NCI-H187 (cell line): ENCODE data around the gene SYNPO2.
"Not testable (repeated sequence)": the region's sequence is repeated elsewhere in the genome, so short reads cannot be mapped to it uniquely, and the experiment has no call there.

Experiments
- DNase-seq, 2 experiments: peaks; one replicate each; lab custom pipeline; 2025; lab: John Stamatoyannopoulos, UW

Gene SYNPO2

DNA sequence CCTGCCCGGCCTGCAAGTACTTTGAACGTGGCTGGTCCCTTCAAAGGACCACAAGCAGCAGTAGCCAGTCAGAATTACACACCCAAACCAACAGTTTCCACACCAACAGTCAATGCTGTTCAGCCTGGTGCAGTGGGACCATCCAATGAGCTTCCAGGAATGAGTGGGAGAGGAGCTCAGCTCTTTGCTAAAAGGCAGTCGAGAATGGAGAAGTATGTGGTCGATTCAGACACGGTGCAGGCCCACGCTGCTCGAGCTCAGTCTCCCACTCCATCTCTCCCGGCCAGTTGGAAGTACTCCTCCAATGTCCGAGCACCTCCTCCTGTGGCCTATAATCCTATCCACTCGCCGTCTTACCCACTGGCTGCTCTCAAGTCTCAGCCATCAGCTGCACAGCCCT is 142.6 kb downstream of the SYNPO2 start:
- DNase-seq: no peak

DNA sequence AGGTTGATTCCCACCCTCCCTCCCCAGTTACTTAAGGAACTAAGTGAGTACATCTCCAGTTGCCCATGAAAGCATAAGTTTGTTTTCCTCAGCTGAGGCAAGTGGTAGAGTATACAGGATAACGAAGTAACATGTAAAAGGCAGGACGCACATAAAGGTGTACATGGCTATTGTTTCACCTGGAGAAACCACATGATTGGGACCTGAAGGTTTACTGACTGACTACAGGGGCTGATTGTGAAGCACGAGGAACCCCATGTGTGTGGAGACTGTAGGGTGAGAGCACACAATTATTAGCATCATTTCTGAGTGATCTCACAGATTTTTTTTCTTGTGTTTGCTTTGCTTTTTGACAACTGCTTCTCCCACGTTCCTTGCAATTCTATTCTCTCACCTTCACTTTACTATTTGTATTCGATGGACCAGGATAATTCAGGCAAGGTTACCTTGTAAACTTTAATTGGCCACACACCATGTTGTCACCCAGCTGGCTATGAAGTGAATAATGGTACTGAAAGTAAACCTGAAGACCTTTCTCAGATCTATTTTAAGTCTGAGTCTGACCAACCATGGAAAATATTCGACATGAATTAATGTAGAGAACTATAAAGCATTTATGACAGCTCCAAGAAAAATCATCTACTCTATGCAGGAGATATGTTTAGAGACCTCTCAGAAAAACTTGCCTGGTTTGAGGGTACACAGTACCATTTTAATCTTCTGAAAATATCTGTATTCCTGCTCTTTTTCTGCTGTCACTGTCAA is 144.4 kb downstream of the SYNPO2 start:
- no peak for DNase-seq

DNA sequence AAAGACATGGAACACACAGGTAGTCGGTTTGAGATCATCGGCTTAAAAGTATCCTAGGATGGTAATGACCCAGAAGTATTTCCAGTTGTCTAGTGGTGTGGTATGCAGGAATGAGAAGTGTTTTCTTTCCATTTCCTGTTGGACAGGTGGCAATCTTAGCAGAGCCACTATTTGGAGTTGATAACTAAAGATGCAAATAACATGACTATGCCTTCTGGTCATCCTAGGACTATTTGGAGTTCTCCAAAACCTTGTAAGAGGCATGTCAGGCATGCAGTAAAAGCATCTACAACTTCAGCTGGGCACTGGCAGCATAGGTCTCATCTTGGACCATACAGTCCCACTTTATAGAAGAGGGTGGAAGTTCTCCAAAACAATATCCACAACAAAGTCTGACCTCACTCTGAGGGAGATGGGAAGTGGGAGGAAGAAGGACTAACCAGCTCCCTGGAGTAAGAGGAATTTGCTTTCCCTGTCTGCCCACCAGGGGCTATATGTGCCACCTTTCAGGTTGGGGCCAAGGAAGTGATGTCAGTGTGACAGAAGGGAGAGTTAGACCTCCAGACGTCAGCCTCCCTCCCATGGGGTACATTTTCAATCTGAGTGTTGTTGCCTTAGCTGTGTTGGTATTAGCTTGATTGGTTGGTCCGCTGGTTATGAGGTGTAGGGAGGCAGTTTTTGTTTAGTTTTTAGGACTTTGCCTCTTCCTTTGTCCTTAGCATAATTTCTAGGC is 145.8 kb downstream of the SYNPO2 start:
- DNase-seq: no peak

GRCh38 chr4:119035951-119036737 is 147.5 kb downstream of the SYNPO2 start:
- DNase-seq: no peak

DNA sequence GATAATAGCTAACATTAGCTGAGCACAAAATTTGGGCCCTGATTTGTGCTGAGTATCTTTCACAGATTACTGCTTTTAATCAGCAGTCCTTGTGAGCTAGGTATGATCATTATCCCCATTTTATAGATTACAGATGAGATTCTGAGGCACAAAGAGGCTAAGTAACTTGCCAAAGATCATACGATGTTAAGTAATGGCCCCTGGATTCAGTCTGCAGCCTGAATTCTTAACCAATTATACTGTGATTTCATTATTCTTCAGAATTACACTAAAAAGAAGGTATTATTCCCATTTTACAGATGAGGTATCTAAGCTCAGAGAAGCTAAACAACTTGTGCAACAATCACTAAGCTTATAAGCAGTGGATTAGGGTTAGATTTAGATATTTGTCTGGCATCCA is 149.1 kb downstream of the SYNPO2 start:
- DNase-seq: no peak

GRCh38 chr4:119038116-119038841 is 149.6 kb downstream of the SYNPO2 start:
- no peak for DNase-seq

DNA sequence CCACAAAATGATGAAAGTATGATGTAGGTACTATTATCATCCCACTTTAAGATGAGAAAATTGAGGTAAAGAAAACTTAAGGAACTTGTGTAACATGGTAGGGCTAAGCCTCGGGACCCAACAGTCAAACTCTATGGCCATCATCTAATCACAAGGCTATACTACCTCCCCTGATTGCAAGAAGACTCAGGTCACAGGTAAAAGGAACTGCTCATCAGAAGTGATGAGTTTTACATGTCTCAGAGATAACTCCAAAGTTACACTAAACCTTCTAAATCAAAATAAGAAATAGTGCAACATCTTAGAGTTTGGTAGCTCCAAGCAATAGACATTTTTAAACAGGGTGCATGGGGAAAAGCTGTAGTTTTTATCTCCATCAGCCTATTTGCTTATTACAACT is 150.5 kb downstream of the SYNPO2 start:
- no peak for DNase-seq

DNA sequence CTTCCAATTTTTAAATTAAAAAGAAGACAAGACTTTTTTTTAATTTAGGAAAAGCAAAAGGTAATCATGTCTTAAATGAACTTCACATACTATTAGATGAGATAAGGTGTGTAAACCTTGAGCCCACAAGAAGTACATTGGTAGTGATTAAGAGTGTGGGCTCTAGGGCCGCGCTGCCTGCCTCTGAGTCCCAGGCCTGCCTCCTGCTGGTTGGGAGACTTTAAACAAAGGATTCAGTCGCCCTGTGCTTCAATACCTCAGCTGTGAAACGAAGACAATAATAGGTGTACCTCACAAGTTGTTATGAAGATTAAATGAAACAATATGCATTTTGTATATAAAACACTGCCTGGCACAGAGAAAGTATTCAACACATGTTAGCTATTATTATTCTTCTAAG is 151.1 kb downstream of the SYNPO2 start:
- DNase-seq: no peak

GRCh38 chr4:119040261-119040660 is 151.6 kb downstream of the SYNPO2 start:
- no peak for DNase-seq

DNA sequence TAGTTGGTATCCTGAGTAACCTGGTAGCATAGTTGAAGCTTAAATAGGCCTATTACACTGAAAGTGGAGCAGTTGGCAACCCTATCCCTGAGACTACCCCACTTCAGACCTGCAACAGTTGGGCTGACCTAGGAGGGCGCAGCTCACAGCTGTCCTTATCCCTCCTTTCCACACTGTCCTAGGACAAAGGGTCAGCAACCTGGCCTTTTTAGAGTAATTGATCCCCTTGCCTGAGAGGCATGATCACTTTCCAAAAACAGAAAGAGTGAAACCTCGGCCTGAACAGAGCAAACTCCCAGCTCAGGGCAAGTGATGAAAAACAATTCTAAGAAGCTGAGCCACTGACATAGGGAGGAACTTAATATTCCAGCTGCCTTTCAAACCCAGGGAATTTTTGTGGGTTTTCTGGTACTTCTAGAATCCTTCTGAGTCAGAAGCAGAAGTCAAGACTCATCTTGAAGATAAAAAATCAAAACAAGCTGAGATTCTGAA is 152.1 kb downstream of the SYNPO2 start:
- DNase-seq: no peak

DNA sequence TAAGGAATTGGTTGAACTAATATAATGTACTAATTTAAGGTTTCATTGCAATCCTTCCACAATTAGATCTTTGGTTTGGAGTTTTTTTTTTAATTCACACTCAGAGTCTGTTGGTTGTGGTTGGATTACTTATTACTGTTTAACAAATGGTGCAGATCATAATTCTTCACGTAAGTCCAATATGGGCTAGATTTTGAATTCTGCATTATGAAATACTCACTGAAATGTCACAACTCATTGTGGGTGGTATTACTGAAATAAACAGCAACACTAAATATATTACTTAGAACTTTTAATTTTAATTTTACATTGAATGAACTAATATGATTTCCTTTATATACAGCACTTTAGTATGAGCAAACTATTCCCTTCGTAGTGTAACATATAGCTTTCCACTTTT is 152.7 kb downstream of the SYNPO2 start:
- no peak for DNase-seq

- peak in 1 of 2 experiments; percentile 10 for DNase-seq
Observed at GRCh38 chr4:119041951-119042560, 153.4 kb downstream of the SYNPO2 start.

GRCh38 chr4:119046263-119046662 is 157.6 kb downstream of the SYNPO2 start:
- no peak for DNase-seq

DNA sequence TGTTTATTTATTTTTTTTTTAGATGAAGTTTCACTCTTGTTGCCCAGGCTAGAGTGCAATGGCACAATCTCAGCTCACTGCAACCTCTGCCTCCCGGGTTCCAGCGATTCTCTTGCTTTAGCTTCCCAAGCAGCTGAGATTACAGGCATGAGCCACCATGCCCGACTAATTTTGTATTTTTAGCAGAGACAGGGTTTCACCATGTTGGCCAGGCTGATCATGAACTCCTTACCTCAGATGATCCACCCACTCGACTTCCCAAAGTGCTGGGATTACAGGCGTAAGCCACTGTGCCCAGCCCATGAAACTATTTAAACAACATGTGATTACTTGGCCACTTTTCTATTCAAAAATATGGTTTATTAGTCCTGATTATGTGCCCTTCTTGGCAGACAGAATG is 158.4 kb downstream of the SYNPO2 start:
- DNase-seq: not testable (repeated sequence)

DNA sequence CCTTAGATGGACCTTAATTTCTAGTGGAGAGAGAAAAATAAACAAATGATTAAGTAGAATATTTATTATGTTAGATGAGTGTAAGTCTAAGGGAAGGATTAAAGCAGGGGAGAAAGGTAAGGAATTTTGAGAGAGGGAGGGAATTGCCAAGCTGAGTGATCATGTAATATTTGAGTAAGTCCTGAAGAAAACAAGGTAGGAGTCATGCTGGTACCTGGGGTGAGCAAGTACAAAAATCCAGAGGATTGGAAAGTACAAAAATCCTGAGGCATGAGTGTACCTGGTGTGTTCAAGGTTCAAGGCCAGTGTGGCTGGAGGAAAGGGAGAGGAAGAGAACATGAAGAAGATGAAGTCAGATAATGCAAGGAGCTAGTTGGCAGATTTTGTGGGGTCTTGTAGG is 159.8 kb downstream of the SYNPO2 start:
- no peak for DNase-seq

DNA sequence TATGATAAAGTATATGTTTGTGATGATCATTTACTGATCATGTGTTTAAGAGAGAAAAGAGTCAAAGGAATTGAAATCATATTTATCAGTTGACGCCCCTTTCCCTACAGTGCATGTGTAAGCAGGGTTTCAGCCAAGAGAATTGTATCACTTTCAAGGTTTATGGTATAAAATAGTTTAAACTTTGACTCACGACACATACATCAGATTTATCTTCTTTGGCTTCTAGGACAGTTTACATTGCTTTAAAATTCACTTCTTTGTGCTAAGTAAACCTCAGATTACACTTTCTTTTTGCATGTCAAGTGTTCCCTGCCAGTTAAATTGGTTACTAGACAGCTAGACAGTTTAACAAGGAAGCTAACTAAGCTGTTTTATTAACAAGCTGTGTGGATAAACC is 160.7 kb downstream of the SYNPO2 start:
- no peak for DNase-seq

DNA sequence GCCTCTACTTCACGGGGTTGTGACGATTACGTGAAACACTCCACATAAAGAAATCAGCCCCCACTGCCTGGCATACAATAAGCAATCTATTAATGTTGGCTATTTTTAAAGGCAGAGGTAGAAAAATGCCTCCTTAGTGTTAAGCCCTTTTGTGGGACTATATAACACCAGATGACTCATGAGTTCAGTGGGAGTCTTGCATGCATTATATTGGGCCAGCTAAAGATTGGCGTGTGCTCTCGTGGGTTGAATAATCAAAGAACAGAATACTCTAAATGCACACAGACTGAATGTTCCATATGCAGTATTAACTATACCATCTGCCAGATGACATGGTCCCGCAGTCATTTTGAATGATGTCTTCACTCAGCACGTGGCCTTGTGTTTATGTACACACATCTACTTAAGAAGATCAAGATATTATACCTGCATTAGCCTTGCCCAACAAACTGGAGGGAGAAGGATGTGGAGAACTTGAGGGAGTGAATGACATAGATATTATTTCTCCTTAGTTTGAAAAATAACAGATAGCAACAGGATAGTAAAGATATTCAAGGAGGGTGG is 162.0 kb downstream of the SYNPO2 start:
- no peak for DNase-seq

GRCh38 chr4:119053245-119053644 is 164.6 kb downstream of the SYNPO2 start:
- no peak for DNase-seq

GRCh38 chr4:119053997-119054396 is 165.3 kb downstream of the SYNPO2 start:
- no peak for DNase-seq

GRCh38 chr4:119057417-119057816 is 168.8 kb downstream of the SYNPO2 start:
- DNase-seq: no peak

DNA sequence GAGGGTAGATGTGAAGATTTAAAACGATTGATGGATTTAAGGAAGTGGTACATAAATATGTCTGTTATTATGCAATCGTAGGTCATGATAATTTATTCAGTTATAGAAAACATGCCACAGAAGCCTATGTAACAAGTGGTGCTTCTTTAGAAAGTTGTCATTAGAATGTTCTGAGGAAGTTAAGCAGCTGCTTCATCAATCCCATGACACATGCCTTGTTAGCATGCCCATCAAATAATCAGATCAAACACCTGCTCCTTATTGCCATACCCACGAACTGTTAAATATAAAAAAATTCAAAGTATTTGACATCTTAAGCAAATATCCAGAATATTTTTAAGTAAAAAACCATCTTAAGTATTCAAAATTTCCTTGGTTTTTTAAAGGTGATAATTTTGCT is 170.6 kb downstream of the SYNPO2 start:
- DNase-seq: no peak
